Effector memory CD4-positive, alpha-beta T cell (primary cell): ENCODE results near the gene SMYD2.

Experiments
- DNase-seq, 3 donors: peaks; one replicate each; pipeline ENCODE4 v3.0.0-alpha.2; 2020
- H3K27ac ChIP-seq: 2 replicates; pipeline ENCODE4 v1.7.0; 2013; ENCODE audit warnings: mild to moderate bottlenecking, low read length, moderate library complexity; ENCODE audit not compliant: insufficient read depth, poor library complexity, severe bottlenecking
- H3K27me3 ChIP-seq: replicated peaks from 2 replicates; pipeline ENCODE4 v1.7.0; 2013; ENCODE audit warnings: mild to moderate bottlenecking, low read length; ENCODE audit not compliant: insufficient read depth, control insufficient read depth, poor library complexity, severe bottlenecking
- H3K36me3 ChIP-seq: 2 replicates; pipeline ENCODE4 v1.7.0; 2013; ENCODE audit warnings: mild to moderate bottlenecking, low read length, moderate library complexity; ENCODE audit not compliant: control insufficient read depth, insufficient read depth
- H3K4me1 ChIP-seq: 2 replicates; pipeline ENCODE4 v1.7.0; 2013; ENCODE audit warnings: low read length, mild to moderate bottlenecking; ENCODE audit not compliant: control insufficient read depth, insufficient read depth, poor library complexity, severe bottlenecking
- H3K4me3 ChIP-seq: 2 replicates; pipeline ENCODE4 v1.7.0; 2013; ENCODE audit warnings: low read length, low read depth, mild to moderate bottlenecking; ENCODE audit not compliant: insufficient read depth, poor library complexity, severe bottlenecking
- H3K9me3 ChIP-seq: 2 replicates; pipeline ENCODE4 v1.7.0; 2013; ENCODE audit warnings: mild to moderate bottlenecking, low read length, moderate library complexity; ENCODE audit not compliant: control insufficient read depth

SMYD2 gene

GRCh38 chr1:214317300-214317699, 36.3 kb downstream of the SMYD2 start:
- Histone ChIP-seq H3K4me1 (no peaks in the 10 kb centered on the region), H3K27ac (no peak overlapping the region), H3K27me3 (no peaks in the 10 kb centered on the region), H3K4me3 (no peak overlapping the region), H3K36me3 (peaks cover 25% of the 10 kb centered on the region), H3K9me3 (no peaks in the 10 kb centered on the region)
- no peak for DNase-seq

GRCh38 chr1:214317734-214318133, 36.8 kb downstream of the SMYD2 start:
- Histone ChIP-seq H3K36me3 (peaks cover 25% of the 10 kb centered on the region), H3K27ac (no peak overlapping the region)
- no peak for DNase-seq

GRCh38 chr1:214318356-214318755, 37.4 kb downstream of the SMYD2 start:
- Histone ChIP-seq H3K36me3 (peaks cover 28% of the 10 kb centered on the region), H3K27ac (no peak overlapping the region), H3K4me1 (no peaks in the 10 kb centered on the region), H3K27me3 (no peaks in the 10 kb centered on the region), H3K4me3 (no peak overlapping the region), H3K9me3 (no peaks in the 10 kb centered on the region)
- no peak for DNase-seq

More at GRCh38 chr1:214317734-214318133, 36.8 kb downstream of the SMYD2 start:
- Histone ChIP-seq H3K4me3 (no peak overlapping the region), H3K9me3 (no peaks in the 10 kb centered on the region), H3K27me3 (no peaks in the 10 kb centered on the region), H3K4me1 (no peaks in the 10 kb centered on the region)

- H3K36me3 ChIP-seq: peaks cover 28% of the 10 kb centered on the region
- H3K4me1 ChIP-seq: no peaks in the 10 kb centered on the region
- no peaks in the 10 kb centered on the region for H3K9me3 ChIP-seq
- H3K4me3 ChIP-seq: no peak overlapping the region
- no peak for DNase-seq
- H3K27ac ChIP-seq: no peak overlapping the region
- H3K27me3 ChIP-seq: no peaks in the 10 kb centered on the region
Measured at GRCh38 chr1:214318956-214319736, 38.2 kb downstream of the SMYD2 start.

- no peak for DNase-seq
- Histone ChIP-seq H3K27me3 (no peaks in the 10 kb centered on the region), H3K4me1 (no peaks in the 10 kb centered on the region), H3K36me3 (peaks cover 31% of the 10 kb centered on the region), H3K27ac (no peak overlapping the region), H3K4me3 (no peak overlapping the region), H3K9me3 (no peaks in the 10 kb centered on the region)
Measured at GRCh38 chr1:214319938-214320337, 39.0 kb downstream of the SMYD2 start.

GRCh38 chr1:214321705-214322453, 40.9 kb downstream of the SMYD2 start:
- no peak for DNase-seq
- Histone ChIP-seq H3K9me3 (no peaks in the 10 kb centered on the region), H3K36me3 (peaks cover 26% of the 10 kb centered on the region), H3K4me3 (no peak overlapping the region), H3K27me3 (no peaks in the 10 kb centered on the region), H3K4me1 (no peaks in the 10 kb centered on the region), H3K27ac (no peak overlapping the region)

GRCh38 chr1:214324896-214325800, 44.2 kb downstream of the SMYD2 start:
- DNase-seq: no peak
- H3K4me1 ChIP-seq: no peaks in the 10 kb centered on the region
- no peak overlapping the region for H3K27ac ChIP-seq
- H3K9me3 ChIP-seq: no peaks in the 10 kb centered on the region
- no peaks in the 10 kb centered on the region for H3K27me3 ChIP-seq
- no peak overlapping the region for H3K4me3 ChIP-seq
- peaks cover 33% of the 10 kb centered on the region for H3K36me3 ChIP-seq

GRCh38 chr1:214326406-214326805, 45.4 kb downstream of the SMYD2 start:
- DNase-seq: no peak
- Histone ChIP-seq H3K27ac (no peak overlapping the region), H3K9me3 (no peaks in the 10 kb centered on the region), H3K4me1 (no peaks in the 10 kb centered on the region), H3K4me3 (no peak overlapping the region), H3K36me3 (peaks cover 33% of the 10 kb centered on the region), H3K27me3 (no peaks in the 10 kb centered on the region)

- DNase-seq: no peak
- no peaks in the 10 kb centered on the region for H3K27me3 ChIP-seq
- no peaks in the 10 kb centered on the region for H3K9me3 ChIP-seq
- H3K27ac ChIP-seq: no peak overlapping the region
- peaks cover 34% of the 10 kb centered on the region for H3K36me3 ChIP-seq
- H3K4me3 ChIP-seq: no peak overlapping the region
- no peaks in the 10 kb centered on the region for H3K4me1 ChIP-seq
Measured at GRCh38 chr1:214327514-214327913, 46.6 kb downstream of the SMYD2 start.
